ENCODE data around the gene DNAAF5. TPM values are rescaled to one million over a fixed set of nuclear protein-coding genes. Genes with fewer than 3 reads are reported as not detected.

The DNAAF5 gene
- total and polyA plus RNA-seq, 3 donors from 2014 or later: 21.1 to 67.0 (median 52.6) TPM

GRCh38 chr7:690478-691360 is 35.8 kb upstream of the DNAAF5 start:
- no peaks in the 10 kb centered on the region for H3K27me3 ChIP-seq
- no peak overlapping the region for H3K27ac ChIP-seq
- DNase-seq: no peak
- H3K4me1 ChIP-seq: no peaks in the 10 kb centered on the region
- no peaks in the 10 kb centered on the region for H3K36me3 ChIP-seq (ENCODE audit: low read depth, missing control alignments)
- no peak for TF ChIP-seq POLR2A (IDR thresholded peaks at IDR 0.05)
- no peak for TF ChIP-seq CTCF (IDR thresholded peaks at IDR 0.05)
- intact Hi-C loops (cut with DNase I; ENCODE audit: low total_unique reads): no loop called here
- 89 to 96% methylated on average over 27 of the region's 27 CpGs for WGBS, 2 donors
- no peaks in the 10 kb centered on the region for H3K9me3 ChIP-seq
- H3K4me3 ChIP-seq: no peak overlapping the region

GRCh38 chr7:691361-692045 is 35.0 kb upstream of the DNAAF5 start:
- Histone ChIP-seq H3K9me3 (no peaks in the 10 kb centered on the region), H3K4me1 (no peaks in the 10 kb centered on the region), H3K27me3 (no peaks in the 10 kb centered on the region), H3K36me3 (ENCODE audit: low read depth, missing control alignments) (no peaks in the 10 kb centered on the region), H3K4me3 (no peak overlapping the region), H3K27ac (no peak overlapping the region)
- no peak for DNase-seq
- TF ChIP-seq CTCF (IDR thresholded peaks at IDR 0.05) (no peak), POLR2A (IDR thresholded peaks at IDR 0.05) (no peak)
- intact Hi-C loops (cut with DNase I; ENCODE audit: low total_unique reads): no loop called here
- WGBS, 2 donors: 89 to 95% methylated on average over 22 to 25 of the region's 25 CpGs

- Histone ChIP-seq H3K9me3 (no peaks in the 10 kb centered on the region), H3K4me3 (no peak overlapping the region), H3K27me3 (no peaks in the 10 kb centered on the region), H3K4me1 (no peaks in the 10 kb centered on the region), H3K27ac (no peak overlapping the region), H3K36me3 (ENCODE audit: low read depth, missing control alignments) (no peaks in the 10 kb centered on the region)
- TF ChIP-seq POLR2A (IDR thresholded peaks at IDR 0.05) (no peak), CTCF (IDR thresholded peaks at IDR 0.05) (no peak)
- WGBS, 2 donors: 98 to 99% methylated on average over 21 to 22 of the region's 22 CpGs
- intact Hi-C loops (cut with DNase I; ENCODE audit: low total_unique reads): no loop called here
- no peak for DNase-seq
These were observed 33.2 kb upstream of the DNAAF5 start for GRCh38 chr7:693280-693679.

GRCh38 chr7:696426-696811 is 30.1 kb upstream of the DNAAF5 start:
- H3K4me1 ChIP-seq: peaks cover 7% of the 10 kb centered on the region
- no peak overlapping the region for H3K4me3 ChIP-seq
- H3K36me3 ChIP-seq (ENCODE audit: low read depth, missing control alignments): no peaks in the 10 kb centered on the region
- intact Hi-C loops (cut with DNase I; ENCODE audit: low total_unique reads): no loop called here
- TF ChIP-seq POLR2A (IDR thresholded peaks at IDR 0.05): no peak
- TF ChIP-seq CTCF (IDR thresholded peaks at IDR 0.05): no peak
- no peaks in the 10 kb centered on the region for H3K9me3 ChIP-seq
- 82 to 95% methylated on average over 9 of the region's 9 CpGs for WGBS, 2 donors
- DNase-seq: no peak
- no peak overlapping the region for H3K27ac ChIP-seq
- no peaks in the 10 kb centered on the region for H3K27me3 ChIP-seq
